Head of caudate nucleus (tissue), 42 donors: ENCODE data around the gene TMEM72.

Source experiments
- DNase-seq, 42 donors: peaks; one replicate each; pipeline versions ENCODE4 v3.0.0 to v3.0.0-alpha.2; 2020 to 2021; ENCODE audit warnings: mixed read lengths in 7 of 42
- intact Hi-C: fragments of 100-400 bp; cut with DNase I; formaldehyde crosslinking; loops from one replicate; pipeline ENCODE4 v1.15.0; 2022

The TMEM72 gene

DNA sequence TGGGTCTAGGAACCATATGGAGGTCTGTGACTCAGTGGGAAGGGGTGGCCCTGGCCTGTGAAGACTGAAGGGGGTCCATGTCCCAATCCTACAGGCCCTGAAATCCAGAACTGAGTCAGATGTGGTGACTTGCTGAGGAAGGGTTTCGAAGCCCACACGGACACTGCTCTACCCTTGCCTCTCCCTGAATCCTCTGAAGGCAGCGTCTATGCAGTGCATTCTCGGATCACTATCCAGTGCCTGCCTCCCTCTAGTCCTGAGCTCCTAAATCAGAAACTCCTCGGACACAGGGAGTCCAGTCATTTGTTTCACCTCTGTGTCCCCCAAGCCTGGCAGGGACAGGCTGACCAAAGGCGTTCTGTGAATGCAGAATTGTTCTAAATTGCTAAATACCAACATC is 25.4 kb upstream of the TMEM72 start:
- intact Hi-C loops, result no loop called here
- DNase-seq, result no peak

DNA sequence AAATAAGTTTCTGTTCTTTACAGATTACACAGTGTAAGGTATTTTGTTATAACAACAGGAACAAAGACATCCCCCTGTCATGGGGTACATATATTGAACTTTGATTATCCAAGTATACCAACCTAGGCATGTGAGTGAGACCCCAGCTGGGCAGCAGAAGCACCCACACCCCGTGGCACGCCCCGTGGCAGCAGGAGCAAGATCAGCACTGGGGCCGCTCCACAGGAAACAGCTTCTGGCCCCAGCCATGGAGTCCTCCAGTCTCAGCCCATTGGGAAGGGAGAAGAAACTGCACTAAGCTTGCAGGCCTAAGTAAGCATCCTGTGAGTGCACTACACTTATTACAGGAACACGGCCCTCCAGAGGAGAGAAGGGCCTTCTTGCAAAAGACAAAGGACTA is 24.2 kb upstream of the TMEM72 start:
- DNase-seq, result no peak
- intact Hi-C loops, result no loop called here

DNA sequence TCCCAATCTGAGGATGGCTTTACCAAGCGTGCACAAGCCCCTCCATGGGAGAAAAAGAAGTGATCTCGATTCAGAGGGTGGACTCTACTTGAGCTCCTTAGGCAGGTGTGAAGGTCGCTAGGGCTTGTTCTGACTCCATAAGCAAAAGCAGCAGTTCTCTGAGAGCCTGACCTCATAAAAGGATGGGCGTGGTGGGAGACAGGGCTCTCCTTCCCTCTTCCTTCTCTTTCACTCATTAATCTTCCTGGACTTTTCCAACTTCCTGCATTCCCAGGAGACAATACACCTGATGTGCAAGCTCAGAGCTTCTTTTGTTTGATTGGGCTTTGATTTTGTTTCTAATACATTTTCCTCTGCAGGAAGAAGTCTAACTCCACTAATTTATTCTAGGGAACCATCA is 22.3 kb upstream of the TMEM72 start:
- intact Hi-C loops, result no loop called here
- no peak for DNase-seq

DNA sequence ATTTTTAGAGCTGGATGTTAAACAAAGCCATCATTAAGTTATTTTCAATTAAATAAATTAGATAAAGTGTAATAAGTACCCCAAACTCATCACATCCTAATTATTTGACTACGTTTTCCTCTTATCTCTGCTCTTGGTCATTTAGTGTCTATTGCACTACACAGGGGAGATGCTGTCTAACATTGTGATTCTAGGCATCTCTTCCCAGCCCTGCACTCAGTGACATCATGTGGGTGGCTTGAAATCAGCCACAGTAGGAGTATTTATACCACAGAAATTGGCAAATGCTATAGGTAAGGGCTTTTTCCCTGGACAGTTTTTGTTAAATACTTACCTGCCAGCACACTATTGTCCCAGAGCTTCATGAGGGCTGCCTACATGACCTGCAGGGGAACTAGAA is 21.3 kb upstream of the TMEM72 start:
- intact Hi-C loops, result no loop called here
- no peak for DNase-seq

DNA sequence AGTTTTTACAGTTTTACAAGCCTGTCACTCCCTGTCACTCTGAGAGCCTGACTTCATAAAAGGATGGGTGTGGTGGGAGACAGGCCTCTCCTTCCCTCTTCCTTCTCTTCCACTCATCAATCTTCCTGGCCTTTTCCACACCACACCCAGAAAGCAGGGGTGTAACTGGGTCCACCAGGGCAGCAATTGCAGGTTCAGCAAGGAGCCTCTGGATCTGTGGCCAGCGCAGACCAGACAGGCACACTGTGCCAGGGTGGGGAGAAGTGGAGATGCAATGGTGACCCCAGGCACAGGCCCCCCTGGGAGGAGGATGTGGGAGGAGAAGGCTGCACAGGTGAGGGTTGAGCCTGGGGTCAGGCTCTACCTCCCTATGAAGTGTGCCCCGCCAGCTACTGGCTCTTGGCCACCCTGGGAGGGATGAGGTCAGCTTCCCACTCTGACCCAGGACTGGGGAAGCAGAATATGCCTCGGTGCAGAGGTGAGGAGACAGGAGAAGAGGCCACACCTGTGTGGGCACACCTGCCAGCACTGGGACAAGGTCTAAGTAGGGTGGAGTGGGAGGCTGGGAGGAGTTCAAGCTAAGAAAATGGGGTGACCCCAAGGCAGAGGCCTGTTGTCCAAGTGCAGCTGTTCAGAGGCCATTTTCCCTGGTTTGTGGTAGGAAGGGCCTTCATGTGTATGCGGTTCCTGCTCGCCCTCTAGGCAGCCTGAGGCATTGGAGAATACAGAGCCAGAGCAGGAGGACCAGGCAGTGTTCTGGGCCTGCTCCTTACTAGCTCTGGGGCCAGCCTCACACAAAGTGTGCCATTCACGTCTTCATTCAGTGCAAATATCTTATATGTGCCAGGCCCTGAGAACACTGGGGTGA is 20.2 kb upstream of the TMEM72 start:
- no peak for DNase-seq
- intact Hi-C loops, result no loop called here

DNA sequence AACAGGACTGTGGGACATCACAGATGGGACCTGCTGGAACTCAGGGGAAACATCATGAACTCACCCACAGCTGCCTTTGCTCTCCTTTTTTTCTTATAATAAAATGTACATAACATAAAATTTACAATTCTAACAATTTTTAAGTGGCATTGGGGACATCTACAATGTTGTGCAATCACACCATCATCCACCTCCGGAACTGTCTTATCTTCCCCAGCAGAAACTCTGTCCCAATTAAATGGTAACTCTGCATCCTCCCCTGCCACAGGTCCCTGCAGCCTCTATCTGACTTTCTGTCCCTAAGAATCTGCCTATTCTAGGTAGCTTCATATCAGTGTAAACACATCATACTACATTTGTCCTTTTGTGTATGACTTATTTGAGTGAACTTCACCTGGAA is 19.4 kb upstream of the TMEM72 start:
- intact Hi-C loops, result no loop called here
- no peak for DNase-seq

DNA sequence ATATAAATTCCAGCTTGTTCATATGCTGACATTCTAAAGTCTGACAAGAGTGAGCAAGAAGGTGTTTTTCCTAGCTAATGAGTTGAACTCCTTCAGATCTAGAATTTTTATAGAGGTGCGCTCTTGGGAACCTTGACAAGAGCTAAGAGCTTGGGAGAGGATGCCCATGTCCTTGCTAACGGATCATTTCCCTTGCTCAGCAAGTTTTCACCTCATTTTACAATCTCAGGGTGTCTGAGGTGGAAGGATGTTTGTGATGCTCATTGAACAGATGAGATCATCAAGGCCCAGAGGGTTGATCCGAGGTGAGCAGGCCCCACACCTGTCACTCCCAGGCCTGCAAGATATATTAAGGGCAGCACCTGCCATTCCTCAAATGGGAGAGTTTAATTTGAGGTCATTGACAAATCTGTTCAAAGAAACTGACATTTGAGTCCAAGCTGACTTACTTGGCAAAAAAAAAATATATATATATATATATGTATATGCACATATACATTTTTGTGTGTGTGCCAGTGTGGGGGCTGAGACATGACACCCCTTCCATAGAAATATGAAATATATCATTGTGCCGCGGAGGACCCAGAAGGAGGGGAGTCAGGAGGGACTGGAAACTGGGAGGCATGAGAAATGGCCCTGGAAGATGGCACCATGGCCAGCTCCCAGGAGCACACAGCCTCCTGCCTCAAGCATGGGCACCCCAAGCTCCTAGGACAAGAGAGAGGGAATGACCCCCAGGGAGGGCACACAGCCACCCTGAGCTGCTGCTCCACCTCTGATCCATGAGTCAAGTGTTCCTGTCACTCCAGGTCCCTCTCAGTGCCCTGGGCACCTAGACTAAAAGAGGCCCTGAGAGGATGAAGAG is 17.3 kb upstream of the TMEM72 start:
- intact Hi-C loops, result no loop called here
- no peak for DNase-seq

DNA sequence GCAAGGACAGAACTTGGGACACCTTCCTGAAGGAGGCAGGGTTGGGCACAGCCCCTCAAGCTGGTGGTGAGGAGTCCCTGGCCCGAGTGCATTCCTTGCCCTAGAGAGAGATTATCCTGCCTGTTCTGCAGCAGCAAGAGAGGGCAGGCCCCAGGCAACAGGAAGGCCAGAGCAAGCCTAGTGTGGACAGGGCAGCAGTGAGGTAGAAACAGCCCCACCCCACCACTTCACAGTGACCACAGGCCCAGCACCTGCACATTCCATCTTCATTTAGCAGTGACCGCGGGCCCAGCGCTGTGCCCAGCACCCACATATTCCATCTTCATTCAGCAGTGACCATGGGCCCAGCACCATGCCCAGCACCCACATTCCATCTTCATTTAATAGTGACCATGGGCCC is 16.4 kb upstream of the TMEM72 start:
- no peak for DNase-seq
- intact Hi-C loops, result no loop called here

DNA sequence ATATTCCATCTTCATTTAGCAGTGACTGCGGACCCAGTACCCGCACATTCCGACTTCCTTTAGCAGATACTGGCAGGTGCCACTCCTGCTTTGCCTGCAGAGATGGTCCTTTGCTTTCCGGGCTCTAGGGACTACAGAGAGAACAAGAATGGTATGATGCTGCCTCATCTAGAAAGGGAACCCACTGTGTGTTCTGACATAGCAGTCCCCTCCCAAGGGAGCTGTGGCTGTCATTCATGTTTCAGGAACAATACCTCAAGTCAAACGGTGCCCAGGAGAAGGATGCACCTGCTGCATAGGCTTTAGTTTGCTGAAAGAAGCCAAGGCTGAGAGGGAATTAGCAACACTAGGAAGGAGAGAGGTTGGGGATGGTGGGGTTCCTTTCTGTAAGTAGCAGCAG is 15.9 kb upstream of the TMEM72 start:
- no peak for DNase-seq
- intact Hi-C loops, result no loop called here

DNA sequence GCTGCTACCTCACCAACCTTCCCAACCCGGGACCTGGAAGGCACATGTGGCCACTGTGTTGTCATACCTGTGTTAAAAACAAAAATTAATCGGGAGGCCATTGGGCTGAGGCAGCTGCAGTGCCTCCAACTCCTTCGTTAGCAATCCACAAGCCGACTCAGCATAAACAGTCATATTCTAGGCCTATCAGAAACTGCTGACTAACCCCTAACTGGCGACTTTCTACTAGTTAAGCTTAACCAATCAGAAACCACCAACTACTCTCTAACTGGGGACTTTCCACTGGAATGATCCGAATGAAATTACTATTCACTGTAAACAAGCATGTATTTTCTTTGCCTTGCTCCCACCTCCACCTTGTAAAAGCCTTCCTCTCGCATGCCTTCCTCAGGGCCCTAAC is 14.1 kb upstream of the TMEM72 start:
- no peak for DNase-seq
- intact Hi-C loops, result no loop called here

DNA sequence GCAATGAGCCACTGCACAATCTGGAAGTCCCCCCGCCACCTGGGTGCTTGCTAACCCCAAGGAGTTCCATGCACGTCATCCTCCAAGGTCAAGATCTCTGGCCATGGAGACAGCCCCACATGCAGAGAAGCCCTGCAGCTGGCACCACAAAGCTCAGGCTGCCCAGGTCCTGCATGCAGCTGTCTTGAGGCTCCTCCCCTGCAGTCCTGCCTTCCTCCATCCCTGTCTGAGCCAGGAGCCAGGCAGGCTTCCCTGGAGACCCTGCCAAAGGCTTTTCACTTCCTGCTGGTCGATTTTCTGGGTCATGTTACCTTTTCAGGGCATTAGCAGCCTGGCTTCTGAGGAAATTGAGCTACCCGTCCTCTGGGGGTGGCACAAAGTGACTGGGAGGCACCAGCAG is 12.5 kb upstream of the TMEM72 start:
- intact Hi-C loops, result no loop called here
- DNase-seq, result no peak

DNA sequence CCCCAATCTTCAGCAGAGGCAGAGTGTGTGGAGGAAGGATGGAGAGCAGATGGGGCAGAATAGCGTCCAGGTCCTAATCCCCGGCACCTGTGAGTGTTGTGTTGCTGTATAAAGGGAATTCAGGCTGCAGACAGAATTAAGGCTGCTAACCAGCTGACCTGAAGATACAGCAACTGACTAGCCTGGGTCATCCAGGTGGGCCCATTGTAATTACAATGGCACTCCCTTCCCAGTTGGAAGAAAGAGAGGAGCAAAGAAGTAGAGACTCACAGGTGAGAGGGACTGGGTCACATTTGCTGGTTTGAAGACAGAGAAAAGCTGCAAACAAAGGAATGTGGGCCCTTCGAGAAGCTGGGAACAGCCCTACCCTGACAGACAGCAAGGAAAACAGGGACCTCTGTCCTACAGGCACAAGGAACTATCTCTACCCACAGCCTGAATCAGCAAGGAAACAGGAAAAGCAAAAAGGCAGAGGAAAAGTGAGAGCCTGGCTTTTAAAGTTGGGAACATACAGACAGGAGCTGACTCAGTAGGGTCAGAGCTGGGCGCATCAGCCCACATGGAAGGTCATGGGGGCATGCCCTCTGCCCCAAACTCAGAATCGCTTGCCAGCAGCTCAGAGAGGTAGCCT is 11.6 kb upstream of the TMEM72 start:
- DNase-seq, result no peak
- intact Hi-C loops, result no loop called here

DNA sequence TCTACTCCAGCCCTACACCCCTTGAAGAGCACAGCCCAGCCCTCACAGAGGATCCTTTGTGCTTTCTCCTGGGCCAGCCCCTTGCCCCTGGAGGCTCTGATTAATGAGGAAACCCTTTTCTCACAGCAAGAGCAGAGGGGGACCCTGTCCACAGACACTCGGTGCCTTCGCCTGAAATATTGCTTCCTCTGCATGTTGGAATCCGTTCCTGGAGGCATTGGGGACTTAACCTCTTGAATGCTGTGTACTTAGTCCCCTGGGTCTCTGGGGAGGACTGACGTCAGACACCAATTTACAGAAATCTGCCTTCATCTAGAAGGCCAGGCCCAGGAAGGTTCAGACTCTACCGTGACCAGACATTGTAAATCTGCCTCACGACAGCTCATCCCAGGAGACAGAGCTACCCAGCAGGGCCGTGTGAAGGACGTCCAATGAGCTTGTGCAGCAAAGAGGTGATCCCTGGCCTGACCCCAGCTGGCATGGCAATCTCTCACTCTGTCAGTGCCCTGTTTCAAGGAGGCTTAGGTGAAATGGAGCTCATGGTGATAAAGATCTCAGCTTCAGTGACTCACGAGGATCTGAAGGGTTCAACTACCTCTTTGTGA is 8.1 kb upstream of the TMEM72 start:
- DNase-seq, result no peak
- intact Hi-C loops, result no loop called here

DNA sequence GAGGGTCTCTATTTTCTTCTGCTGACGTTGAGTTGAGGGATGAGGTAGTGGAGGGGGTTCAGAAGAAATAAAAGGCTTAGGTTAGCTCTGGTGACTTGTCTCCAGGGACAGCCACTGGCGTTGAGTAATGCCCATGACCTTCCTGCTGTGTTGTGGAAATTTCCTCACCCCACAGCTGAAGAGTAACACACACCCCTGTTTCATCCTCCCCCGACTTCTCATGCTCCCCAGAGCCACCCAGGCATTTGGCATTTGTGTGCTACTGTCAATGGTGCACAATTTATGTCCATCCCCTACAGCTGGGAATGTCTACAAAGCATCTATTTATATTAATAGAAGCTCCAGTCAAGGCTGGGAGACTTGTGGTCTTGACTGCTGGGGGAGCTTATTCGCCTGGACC is 4.7 kb upstream of the TMEM72 start:
- DNase-seq, result no peak
- intact Hi-C loops, result no loop called here

DNA sequence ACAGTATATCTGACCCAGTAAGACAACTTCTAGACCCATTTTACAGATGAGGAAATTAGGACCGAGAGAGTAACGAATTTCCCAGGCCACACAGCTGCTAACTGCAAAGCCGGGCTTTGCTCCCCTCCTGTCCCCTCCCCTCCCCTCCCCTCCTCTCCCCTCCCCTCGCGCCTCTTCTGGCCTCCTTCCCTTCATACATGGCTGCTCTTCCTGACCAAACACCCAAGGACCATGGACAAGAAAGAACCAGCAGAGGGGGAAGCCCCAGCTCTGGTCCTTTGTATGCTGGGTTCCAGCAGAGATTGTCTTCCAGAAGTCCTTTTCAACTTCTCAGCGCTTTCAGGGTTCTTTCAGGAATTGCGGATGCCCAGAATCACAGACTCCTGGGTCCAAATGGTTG is 3.6 kb upstream of the TMEM72 start:
- intact Hi-C loops, result no loop called here
- DNase-seq, result no peak

DNA sequence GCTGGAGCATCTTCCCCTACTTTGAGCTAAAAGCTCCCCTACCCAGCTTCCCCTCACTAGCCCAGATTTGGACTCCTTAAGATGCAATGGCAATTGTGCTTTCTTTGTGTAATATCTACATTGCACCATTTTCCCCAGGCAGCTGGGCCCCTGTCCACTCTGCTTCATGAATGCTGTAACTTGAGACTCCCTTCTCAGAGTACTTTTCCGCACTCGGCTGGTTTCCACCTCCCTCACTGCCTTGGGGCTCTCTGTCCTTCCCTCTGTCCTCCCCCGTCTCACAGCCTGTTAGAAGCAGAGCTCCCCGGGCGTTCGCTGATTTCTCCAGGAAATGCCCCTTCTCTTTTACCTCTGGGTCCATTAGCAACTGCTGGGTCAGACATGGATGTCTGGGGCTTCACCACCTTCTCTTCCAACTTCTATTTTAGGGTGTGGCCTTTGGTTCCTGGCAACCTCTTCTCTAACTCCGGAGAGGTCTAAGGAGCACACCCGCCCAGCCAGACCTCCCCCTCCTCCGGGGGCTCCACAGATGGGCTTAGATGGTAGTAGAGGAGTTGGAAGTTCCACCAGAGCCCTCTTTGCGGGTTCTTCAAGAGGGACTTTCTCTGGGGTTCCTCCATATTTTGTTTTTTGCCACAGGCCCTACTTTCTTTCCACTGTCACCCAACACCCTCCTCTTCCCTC is 2.9 kb upstream of the TMEM72 start:
- intact Hi-C loops, result no loop called here
- DNase-seq, result no peak

DNA sequence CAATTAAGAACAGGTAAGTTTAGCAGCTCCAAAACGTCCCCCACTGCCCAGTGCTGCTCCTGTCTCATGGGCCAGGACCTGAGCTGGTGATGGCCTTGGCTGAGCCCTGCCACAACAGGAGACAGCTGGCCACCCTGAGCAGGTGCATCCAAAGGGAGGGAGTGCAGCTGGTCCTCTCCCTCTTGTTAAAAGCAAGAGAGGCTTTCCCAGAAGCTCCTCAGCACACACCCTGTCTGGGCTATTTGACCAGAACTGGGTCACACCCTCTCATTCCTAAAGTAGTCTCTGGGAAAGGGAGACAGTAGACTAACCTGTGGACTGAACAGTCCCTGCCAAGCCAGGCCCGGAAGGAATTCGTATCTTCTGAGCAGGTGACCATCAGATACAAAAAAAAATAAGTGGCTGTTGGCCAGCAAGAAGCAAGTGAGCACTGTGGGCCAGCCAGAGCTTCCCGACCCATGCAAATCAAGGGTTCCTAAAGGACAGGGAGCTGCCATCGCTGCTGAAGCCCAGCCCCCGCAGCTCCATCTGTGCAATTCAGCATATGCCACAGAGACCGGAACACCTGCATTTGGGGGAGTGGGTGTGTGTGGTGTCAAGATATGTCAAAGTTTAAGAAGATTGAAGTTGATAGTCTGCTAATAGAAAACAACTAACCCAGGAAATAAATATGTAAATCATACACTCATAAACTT is 2.1 kb upstream of the TMEM72 start:
- DNase-seq, result no peak
- intact Hi-C loops, result no loop called here

DNA sequence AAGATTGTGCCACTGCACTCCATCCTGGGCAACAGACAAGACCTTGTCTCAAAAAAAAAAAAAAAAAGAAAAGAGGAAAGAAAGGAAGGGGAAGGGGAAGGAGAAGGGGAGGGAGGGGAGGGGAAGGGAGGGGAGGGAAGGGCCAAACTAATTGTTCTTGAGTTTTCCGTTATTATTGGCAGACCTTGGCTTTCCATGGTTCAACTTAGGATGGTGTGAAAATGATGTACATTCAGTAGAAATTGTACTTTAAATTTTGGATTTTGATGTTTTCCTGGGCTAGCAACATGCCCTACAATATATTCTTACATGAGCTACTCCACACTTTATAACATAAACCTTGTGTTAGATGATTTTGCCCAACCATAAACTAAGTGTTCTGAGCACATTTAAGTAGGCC is 1.2 kb upstream of the TMEM72 start:
- DNase-seq, result no peak
- intact Hi-C loops, result no loop called here

DNA sequence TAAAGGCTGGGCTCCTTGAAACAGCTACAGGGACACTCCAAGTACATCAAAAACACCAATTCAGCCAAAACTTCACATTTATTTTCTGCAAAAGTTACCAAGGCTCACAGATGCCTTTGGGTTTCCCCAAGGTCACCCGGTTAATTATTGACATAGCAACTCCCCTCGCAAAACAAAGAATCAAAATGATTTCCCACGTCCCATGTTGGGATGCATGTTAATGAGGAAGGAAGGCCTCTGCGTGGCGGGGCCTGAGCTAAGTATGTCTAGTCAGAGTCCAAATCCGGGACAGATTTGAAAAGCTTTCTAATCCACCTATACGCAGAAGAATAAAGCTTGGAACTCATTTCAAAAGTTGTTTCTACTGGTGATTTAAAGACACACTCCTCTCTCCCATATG is 535 bp upstream of the TMEM72 start:
- DNase-seq, result no peak
- intact Hi-C loops, result no loop called here
